Measurements from ENCODE around the gene TMEM126A.
A peak's percentile ranks its signal among the peaks of the same experiment; 100 is the strongest.
"Not testable (repeated sequence)": the region's sequence is repeated elsewhere in the genome, so short reads cannot be mapped to it uniquely, and the experiment has no call there.

The TMEM126A gene

DNA sequence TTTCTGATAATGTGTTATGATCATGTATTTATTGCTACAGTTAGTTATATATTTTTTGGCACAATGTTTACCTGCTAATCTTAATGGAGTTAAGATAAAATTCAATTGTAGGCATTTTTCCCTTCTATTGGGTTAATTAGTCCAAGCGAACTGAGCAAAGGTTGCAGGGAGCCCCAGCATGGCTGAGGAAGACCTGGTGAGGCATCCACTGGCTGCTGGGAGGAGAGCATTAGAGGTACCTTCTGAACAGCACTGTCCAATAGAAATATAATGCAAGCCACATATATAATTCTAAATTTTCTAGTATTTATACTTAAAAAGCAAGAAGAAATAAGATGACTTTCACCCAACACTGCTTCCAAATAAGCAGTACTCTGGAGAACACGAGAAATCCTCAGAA lies 689 bp upstream of the TMEM126A start:
- H3K9me3 ChIP-seq (ENCODE audit: severe bottlenecking) = no peaks in the 10 kb centered on the region
- peak overlapping the region; percentile 39 for H3K27ac ChIP-seq (ENCODE audit: poor library complexity, severe bottlenecking)
- H3K27me3 ChIP-seq (ENCODE audit: insufficient read depth, poor library complexity, severe bottlenecking) = no peaks in the 10 kb centered on the region
- peak; percentile 13; the same call in 2 of the 3 replicates for ATAC-seq (ENCODE audit: low read depth)
- TF ChIP-seq, protein P1, sequence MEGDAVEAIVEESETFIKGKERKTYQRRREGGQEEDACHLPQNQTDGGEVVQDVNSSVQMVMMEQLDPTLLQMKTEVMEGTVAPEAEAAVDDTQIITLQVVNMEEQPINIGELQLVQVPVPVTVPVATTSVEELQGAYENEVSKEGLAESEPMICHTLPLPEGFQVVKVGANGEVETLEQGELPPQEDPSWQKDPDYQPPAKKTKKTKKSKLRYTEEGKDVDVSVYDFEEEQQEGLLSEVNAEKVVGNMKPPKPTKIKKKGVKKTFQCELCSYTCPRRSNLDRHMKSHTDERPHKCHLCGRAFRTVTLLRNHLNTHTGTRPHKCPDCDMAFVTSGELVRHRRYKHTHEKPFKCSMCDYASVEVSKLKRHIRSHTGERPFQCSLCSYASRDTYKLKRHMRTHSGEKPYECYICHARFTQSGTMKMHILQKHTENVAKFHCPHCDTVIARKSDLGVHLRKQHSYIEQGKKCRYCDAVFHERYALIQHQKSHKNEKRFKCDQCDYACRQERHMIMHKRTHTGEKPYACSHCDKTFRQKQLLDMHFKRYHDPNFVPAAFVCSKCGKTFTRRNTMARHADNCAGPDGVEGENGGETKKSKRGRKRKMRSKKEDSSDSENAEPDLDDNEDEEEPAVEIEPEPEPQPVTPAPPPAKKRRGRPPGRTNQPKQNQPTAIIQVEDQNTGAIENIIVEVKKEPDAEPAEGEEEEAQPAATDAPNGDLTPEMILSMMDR (IDR thresholded peaks at IDR 0.05; ENCODE audit: poor library complexity, severe bottlenecking) = no peak
- peaks cover 15% of the 10 kb centered on the region for H3K36me3 ChIP-seq (ENCODE audit: low read depth)
- peak overlapping the region; percentile 42 for H3K4me3 ChIP-seq (ENCODE audit: severe bottlenecking)
- H3K4me1 ChIP-seq (ENCODE audit: insufficient read depth, poor library complexity, severe bottlenecking) = peaks cover 2% of the 10 kb centered on the region
- no peak for DNase-seq (ENCODE audit: low spot score)

DNA sequence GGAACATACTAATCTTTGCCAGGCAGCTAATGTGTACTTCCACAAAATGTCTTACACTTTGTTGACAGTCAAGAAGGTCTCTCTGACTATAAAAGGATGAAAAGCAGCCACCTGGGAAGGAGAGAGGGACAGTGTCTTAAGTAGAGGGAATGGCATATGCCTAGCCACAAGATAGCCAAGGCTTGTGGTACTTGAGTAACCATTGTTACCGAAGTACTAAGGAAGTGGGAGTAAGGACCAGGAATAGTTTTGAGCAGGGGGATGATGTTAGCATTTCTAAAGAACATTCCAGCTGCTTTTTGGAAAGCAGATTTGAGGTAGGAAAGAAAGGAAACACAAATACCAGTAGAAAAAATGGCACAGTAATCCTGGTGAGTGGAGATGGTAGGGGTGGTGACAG lies 3.4 kb downstream of the TMEM126A start:
- DNase-seq (ENCODE audit: low spot score) (no peak), ATAC-seq (ENCODE audit: low read depth) (no peak)
- TF ChIP-seq, protein P1 (IDR thresholded peaks at IDR 0.05; ENCODE audit: poor library complexity, severe bottlenecking) = no peak
- H3K36me3 ChIP-seq (ENCODE audit: low read depth) = peaks cover 42% of the 10 kb centered on the region
- H3K4me1 ChIP-seq (ENCODE audit: insufficient read depth, poor library complexity, severe bottlenecking) = peaks cover 2% of the 10 kb centered on the region
- no peak overlapping the region for H3K27ac ChIP-seq (ENCODE audit: poor library complexity, severe bottlenecking)
- H3K9me3 ChIP-seq (ENCODE audit: severe bottlenecking) = no peaks in the 10 kb centered on the region
- no peaks in the 10 kb centered on the region for H3K27me3 ChIP-seq (ENCODE audit: insufficient read depth, poor library complexity, severe bottlenecking)
- H3K4me3 ChIP-seq (ENCODE audit: severe bottlenecking) = no peak overlapping the region

DNA sequence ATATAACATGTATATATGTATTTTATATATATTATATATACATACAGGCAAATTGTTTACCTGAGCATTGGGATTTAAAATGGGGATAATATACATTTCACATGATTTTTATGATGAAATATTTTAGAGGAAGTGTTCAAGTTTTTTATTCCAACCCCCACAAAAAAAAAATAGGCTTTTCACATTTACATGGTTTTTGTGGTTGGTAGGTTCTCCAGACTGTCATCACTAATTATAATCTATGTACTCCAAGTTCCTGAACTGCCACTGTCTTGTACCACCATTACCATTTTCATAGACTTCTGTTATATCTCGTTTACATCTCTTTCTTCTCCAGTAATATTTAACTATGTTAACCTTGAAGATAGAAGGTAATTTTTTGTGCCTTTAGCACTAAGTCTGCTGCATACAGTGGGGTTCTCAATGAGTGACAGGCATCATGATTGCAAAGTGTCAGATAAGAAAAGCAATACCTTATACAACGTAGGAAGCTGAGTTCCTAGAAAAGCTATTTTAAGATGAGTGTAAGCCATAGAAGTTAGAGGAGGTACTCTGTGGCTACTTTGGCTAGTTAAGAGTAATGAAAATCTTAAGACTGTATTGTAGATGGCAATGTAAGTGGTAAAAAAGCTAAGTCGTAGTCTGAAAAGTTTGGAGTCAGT lies 5.2 kb downstream of the TMEM126A start:
- Histone ChIP-seq H3K4me3 (ENCODE audit: severe bottlenecking) (no peak overlapping the region), H3K4me1 (ENCODE audit: insufficient read depth, poor library complexity, severe bottlenecking) (peaks cover 2% of the 10 kb centered on the region), H3K36me3 (ENCODE audit: low read depth) (peaks cover 60% of the 10 kb centered on the region), H3K27ac (ENCODE audit: poor library complexity, severe bottlenecking) (no peak overlapping the region), H3K27me3 (ENCODE audit: insufficient read depth, poor library complexity, severe bottlenecking) (no peaks in the 10 kb centered on the region), H3K9me3 (ENCODE audit: severe bottlenecking) (no peaks in the 10 kb centered on the region)
- TF ChIP-seq, protein P1 (IDR thresholded peaks at IDR 0.05; ENCODE audit: poor library complexity, severe bottlenecking) = no peak
- ATAC-seq (ENCODE audit: low read depth) = no peak
- DNase-seq (ENCODE audit: low spot score) = no peak

DNA sequence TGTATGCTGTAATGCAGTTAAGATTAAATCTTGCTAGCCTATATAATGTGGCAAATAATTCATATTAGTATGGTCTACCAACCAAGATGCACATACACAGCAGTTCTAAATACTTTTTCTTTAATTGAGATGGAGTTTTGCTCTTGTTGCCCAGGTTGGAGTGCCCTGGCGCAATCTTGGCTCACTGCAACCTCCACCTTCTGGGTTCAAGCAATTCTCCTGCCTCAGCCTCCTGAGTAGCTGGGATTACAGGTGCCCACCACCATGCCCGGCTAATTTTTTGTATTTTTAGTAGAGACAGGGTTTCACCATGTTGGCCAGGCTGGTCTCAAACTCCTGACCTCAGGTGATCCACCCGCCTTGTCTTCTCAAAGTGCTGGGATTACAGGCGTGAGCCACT lies 6.6 kb downstream of the TMEM126A start:
- not testable (repeated sequence) for H3K9me3 ChIP-seq (ENCODE audit: severe bottlenecking); H3K4me3 ChIP-seq (ENCODE audit: severe bottlenecking); H3K27me3 ChIP-seq (ENCODE audit: insufficient read depth, poor library complexity, severe bottlenecking); H3K27ac ChIP-seq (ENCODE audit: poor library complexity, severe bottlenecking); H3K4me1 ChIP-seq (ENCODE audit: insufficient read depth, poor library complexity, severe bottlenecking); DNase-seq (ENCODE audit: low spot score); ATAC-seq (ENCODE audit: low read depth)
- H3K36me3 ChIP-seq (ENCODE audit: low read depth) = peaks cover 74% of the 10 kb centered on the region

GRCh38 chr11:85656777-85657176 lies 9.0 kb downstream of the TMEM126A start:
- Histone ChIP-seq H3K9me3 (ENCODE audit: severe bottlenecking) (no peaks in the 10 kb centered on the region), H3K27me3 (ENCODE audit: insufficient read depth, poor library complexity, severe bottlenecking) (no peaks in the 10 kb centered on the region), H3K27ac (ENCODE audit: poor library complexity, severe bottlenecking) (no peak overlapping the region), H3K4me1 (ENCODE audit: insufficient read depth, poor library complexity, severe bottlenecking) (peaks cover 29% of the 10 kb centered on the region), H3K36me3 (ENCODE audit: low read depth) (peaks cover 84% of the 10 kb centered on the region), H3K4me3 (ENCODE audit: severe bottlenecking) (no peak overlapping the region)
- no peak for DNase-seq (ENCODE audit: low spot score)
- no peak for ATAC-seq (ENCODE audit: low read depth)
- TF ChIP-seq, protein P1 (IDR thresholded peaks at IDR 0.05; ENCODE audit: poor library complexity, severe bottlenecking) = no peak

Data from RWPE2 (cell line).